Measurements from ENCODE around the gene JOSD2. TPM values are rescaled to one million over a fixed set of nuclear protein-coding genes. Genes with fewer than 3 reads are reported as not detected.

JOSD2 gene
- total RNA-seq, 1 donor, result 22.8 TPM

DNA sequence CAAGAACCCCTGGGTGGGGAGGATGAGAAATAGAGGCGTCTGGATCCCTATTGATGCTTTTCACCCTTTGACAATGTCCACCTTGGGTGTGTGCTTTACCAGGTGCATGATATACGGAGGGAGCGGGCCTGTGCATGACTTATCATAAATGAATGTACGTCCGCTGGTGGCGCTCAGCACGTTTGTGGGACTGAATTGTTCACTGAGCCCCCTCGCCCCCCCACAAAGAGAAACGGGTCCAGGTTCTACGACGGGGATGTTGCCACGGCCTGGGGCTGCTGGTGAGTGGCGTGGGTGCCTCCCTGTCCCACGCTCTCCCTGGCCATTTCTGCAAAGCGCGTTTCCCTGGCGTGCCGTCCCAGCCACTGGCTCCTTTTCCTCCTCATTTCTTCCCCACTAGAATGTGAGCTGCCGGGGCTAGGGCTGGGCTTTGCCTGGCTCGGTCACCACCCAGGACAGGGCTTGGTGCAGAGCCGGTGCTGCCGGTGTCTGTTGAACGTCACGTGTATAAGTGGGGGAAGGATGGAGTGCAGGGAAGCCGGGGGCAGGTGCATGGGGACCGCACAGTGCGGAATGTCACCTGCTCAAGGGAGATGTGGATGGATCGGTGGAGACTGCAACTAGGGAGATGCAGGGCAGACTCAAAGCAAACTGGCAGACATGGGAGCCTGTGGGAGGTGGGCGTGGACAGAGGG, 35.7 kb upstream of the JOSD2 start:
- Histone ChIP-seq H2AFZ (ENCODE audit: low read length) (no peak overlapping the region), H3K4me2 (ENCODE audit: insufficient read depth, low read length) (no peak overlapping the region), H3K36me3 (ENCODE audit: insufficient read depth, low read length) (no peaks in the 10 kb centered on the region), H3K27me3 (ENCODE audit: insufficient read depth, low read length) (peaks cover 2% of the 10 kb centered on the region), H3K9me3 (ENCODE audit: low read depth, low read length) (no peaks in the 10 kb centered on the region), H3K79me2 (ENCODE audit: insufficient read depth, low read length) (no peaks in the 10 kb centered on the region), H3K27ac (ENCODE audit: low read depth, low read length) (no peak overlapping the region), H4K20me1 (ENCODE audit: insufficient read depth, low read length) (no peaks in the 10 kb centered on the region), H3K4me1 (ENCODE audit: insufficient read depth, low read length) (no peaks in the 10 kb centered on the region), H3K4me3 (ENCODE audit: insufficient read depth, low read length) (no peak overlapping the region)
- TF ChIP-seq, protein P1, sequence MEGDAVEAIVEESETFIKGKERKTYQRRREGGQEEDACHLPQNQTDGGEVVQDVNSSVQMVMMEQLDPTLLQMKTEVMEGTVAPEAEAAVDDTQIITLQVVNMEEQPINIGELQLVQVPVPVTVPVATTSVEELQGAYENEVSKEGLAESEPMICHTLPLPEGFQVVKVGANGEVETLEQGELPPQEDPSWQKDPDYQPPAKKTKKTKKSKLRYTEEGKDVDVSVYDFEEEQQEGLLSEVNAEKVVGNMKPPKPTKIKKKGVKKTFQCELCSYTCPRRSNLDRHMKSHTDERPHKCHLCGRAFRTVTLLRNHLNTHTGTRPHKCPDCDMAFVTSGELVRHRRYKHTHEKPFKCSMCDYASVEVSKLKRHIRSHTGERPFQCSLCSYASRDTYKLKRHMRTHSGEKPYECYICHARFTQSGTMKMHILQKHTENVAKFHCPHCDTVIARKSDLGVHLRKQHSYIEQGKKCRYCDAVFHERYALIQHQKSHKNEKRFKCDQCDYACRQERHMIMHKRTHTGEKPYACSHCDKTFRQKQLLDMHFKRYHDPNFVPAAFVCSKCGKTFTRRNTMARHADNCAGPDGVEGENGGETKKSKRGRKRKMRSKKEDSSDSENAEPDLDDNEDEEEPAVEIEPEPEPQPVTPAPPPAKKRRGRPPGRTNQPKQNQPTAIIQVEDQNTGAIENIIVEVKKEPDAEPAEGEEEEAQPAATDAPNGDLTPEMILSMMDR (IDR thresholded peaks at IDR 0.05; ENCODE audit: extremely low read depth, low read depth, low read length), result no peak
- DNase-seq (ENCODE audit: insufficient read length, low spot score, missing footprints), result peak; percentile 80

DNA sequence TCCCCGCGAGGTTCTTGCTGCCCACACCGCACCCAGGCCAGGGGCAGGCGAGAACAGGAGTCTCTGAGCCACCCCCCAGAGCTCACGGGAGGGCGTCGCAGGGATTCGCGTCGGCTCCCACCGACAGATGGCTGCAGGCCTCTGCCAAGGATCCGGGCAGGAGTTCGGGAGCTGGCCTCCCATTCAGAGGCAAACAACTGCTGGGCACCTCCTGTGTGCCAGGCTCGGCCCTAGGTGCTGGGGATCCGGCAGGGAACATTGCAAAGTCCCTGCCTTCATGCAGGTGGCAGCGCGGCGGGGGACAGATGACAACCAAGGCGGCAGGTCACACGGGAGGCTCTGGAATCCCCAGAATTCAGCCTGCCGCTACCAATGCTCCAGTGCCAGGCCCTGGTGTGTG, 32.0 kb upstream of the JOSD2 start:
- no peak overlapping the region for H2AFZ ChIP-seq (ENCODE audit: low read length)
- H3K4me2 ChIP-seq (ENCODE audit: insufficient read depth, low read length), result no peak overlapping the region
- H4K20me1 ChIP-seq (ENCODE audit: insufficient read depth, low read length), result no peaks in the 10 kb centered on the region
- no peaks in the 10 kb centered on the region for H3K36me3 ChIP-seq (ENCODE audit: insufficient read depth, low read length)
- H3K4me1 ChIP-seq (ENCODE audit: insufficient read depth, low read length), result no peaks in the 10 kb centered on the region
- no peak overlapping the region for H3K4me3 ChIP-seq (ENCODE audit: insufficient read depth, low read length)
- no peak overlapping the region for H3K27ac ChIP-seq (ENCODE audit: low read depth, low read length)
- no peak for DNase-seq (ENCODE audit: insufficient read length, low spot score, missing footprints)
- H3K27me3 ChIP-seq (ENCODE audit: insufficient read depth, low read length), result no peaks in the 10 kb centered on the region
- no peaks in the 10 kb centered on the region for H3K79me2 ChIP-seq (ENCODE audit: insufficient read depth, low read length)
- no peaks in the 10 kb centered on the region for H3K9me3 ChIP-seq (ENCODE audit: low read depth, low read length)
- TF ChIP-seq, protein P1 (IDR thresholded peaks at IDR 0.05; ENCODE audit: extremely low read depth, low read depth, low read length), result no peak

DNA sequence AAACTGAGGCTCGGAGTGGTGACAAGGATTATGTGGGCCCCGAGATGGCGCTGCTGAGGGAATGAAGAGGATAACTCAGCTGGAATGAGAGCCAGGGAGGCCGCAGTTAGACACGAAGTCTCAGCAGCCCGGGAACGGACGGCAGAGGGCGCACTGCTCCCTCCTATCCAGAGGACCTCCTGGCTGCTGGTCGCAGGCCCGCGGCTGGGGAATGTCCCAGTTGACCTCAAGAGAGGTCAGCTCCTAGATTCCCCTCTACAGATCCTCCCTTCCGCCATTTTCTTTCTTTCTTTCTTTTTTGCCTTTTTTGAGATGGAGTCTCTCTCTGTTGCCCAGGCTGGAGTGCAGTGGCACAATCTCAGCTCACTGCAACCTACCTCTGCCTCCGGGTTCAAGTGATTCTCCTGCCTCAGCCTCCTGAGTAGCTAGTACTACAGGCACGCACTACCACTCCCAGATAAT, 26.8 kb upstream of the JOSD2 start:
- no peak overlapping the region for H3K4me3 ChIP-seq (ENCODE audit: insufficient read depth, low read length)
- H3K27me3 ChIP-seq (ENCODE audit: insufficient read depth, low read length), result no peaks in the 10 kb centered on the region
- DNase-seq (ENCODE audit: insufficient read length, low spot score, missing footprints), result peak; percentile 99
- no peaks in the 10 kb centered on the region for H3K9me3 ChIP-seq (ENCODE audit: low read depth, low read length)
- no peak overlapping the region for H3K4me2 ChIP-seq (ENCODE audit: insufficient read depth, low read length)
- no peaks in the 10 kb centered on the region for H3K79me2 ChIP-seq (ENCODE audit: insufficient read depth, low read length)
- H3K27ac ChIP-seq (ENCODE audit: low read depth, low read length), result no peak overlapping the region
- TF ChIP-seq, protein P1 (IDR thresholded peaks at IDR 0.05; ENCODE audit: extremely low read depth, low read depth, low read length), result peak; percentile 91
- no peak overlapping the region for H2AFZ ChIP-seq (ENCODE audit: low read length)
- H3K36me3 ChIP-seq (ENCODE audit: insufficient read depth, low read length), result no peaks in the 10 kb centered on the region
- no peaks in the 10 kb centered on the region for H4K20me1 ChIP-seq (ENCODE audit: insufficient read depth, low read length)
- H3K4me1 ChIP-seq (ENCODE audit: insufficient read depth, low read length), result no peaks in the 10 kb centered on the region

DNA sequence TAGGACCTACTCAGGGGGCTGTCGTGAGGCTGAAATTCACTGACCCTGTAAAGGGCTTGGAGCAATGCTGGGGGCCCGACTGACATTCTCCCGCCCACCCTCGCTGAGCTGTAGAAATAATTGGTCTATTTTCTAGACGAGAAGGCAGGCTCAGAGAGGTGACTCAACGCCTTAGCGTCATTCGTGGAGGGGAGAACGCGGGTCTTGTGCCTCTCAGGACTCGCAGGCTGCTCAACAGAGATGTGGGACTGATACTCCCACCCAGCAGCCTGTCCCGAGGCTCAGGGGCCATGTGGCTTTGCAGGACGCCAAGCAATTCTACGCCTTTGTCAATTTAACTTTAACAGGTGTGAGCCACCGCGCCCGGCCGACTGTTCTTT, 26.3 kb upstream of the JOSD2 start:
- H3K4me1 ChIP-seq (ENCODE audit: insufficient read depth, low read length), result no peaks in the 10 kb centered on the region
- TF ChIP-seq, protein P1 (IDR thresholded peaks at IDR 0.05; ENCODE audit: extremely low read depth, low read depth, low read length), result no peak
- H2AFZ ChIP-seq (ENCODE audit: low read length), result no peak overlapping the region
- H3K36me3 ChIP-seq (ENCODE audit: insufficient read depth, low read length), result no peaks in the 10 kb centered on the region
- no peaks in the 10 kb centered on the region for H3K79me2 ChIP-seq (ENCODE audit: insufficient read depth, low read length)
- no peak overlapping the region for H3K4me2 ChIP-seq (ENCODE audit: insufficient read depth, low read length)
- no peak overlapping the region for H3K27ac ChIP-seq (ENCODE audit: low read depth, low read length)
- no peaks in the 10 kb centered on the region for H3K27me3 ChIP-seq (ENCODE audit: insufficient read depth, low read length)
- peaks cover 4% of the 10 kb centered on the region for H3K9me3 ChIP-seq (ENCODE audit: low read depth, low read length)
- no peak overlapping the region for H3K4me3 ChIP-seq (ENCODE audit: insufficient read depth, low read length)
- H4K20me1 ChIP-seq (ENCODE audit: insufficient read depth, low read length), result no peaks in the 10 kb centered on the region
- DNase-seq (ENCODE audit: insufficient read length, low spot score, missing footprints), result no peak

All from osteoblast (primary cell).